IPS-NIHi7 (cell line): Measurements from ENCODE around the gene KIAA1586.
"Not testable (repeated sequence)": the region's sequence is repeated elsewhere in the genome, so short reads cannot be mapped to it uniquely, and the experiment has no call there.

Source experiments
- DNase-seq: peaks from one replicate; pipeline ENCODE4 v3.0.0; 2012; ENCODE audit warnings: mixed read lengths; ENCODE audit errors: extremely low spot score

KIAA1586 gene

GRCh38 chr6:57046332-57047256 is at the start of gene KIAA1586:
Gene KIAA1586, plus strand, starts transcription at chr6:57046693. Its CDS starts 63 bp downstream, at chr6:57046756.
- DNase-seq: peak; percentile 82

- DNase-seq: no peak
These were observed 47.4 kb upstream of the KIAA1586 start for GRCh38 chr6:56999049-56999448.

GRCh38 chr6:56999748-57000147 is 46.7 kb upstream of the KIAA1586 start:
- DNase-seq: not testable (repeated sequence)

GRCh38 chr6:57002197-57002596 is 44.3 kb upstream of the KIAA1586 start:
- no peak for DNase-seq

- DNase-seq: no peak
These were observed 42.2 kb upstream of the KIAA1586 start for GRCh38 chr6:57004292-57004691.

GRCh38 chr6:57006101-57006500 is 40.4 kb upstream of the KIAA1586 start:
- no peak for DNase-seq

GRCh38 chr6:57008069-57008468 is 38.4 kb upstream of the KIAA1586 start:
- not testable (repeated sequence) for DNase-seq

GRCh38 chr6:57013521-57013926 is 33.0 kb upstream of the KIAA1586 start:
- DNase-seq: no peak

GRCh38 chr6:57017069-57017468 is 29.4 kb upstream of the KIAA1586 start:
- DNase-seq: no peak

GRCh38 chr6:57017841-57018240 is 28.7 kb upstream of the KIAA1586 start:
- DNase-seq: no peak

- no peak for DNase-seq
These were observed 27.1 kb upstream of the KIAA1586 start for GRCh38 chr6:57019434-57019833.

- peak; percentile 63 for DNase-seq
These were observed 25.3 kb upstream of the KIAA1586 start for GRCh38 chr6:57021086-57021720.

- DNase-seq: no peak
These were observed 22.2 kb upstream of the KIAA1586 start for GRCh38 chr6:57024321-57024720.

- DNase-seq: no peak
These were observed 21.7 kb upstream of the KIAA1586 start for GRCh38 chr6:57024775-57025174.

GRCh38 chr6:57026001-57026400 is 20.5 kb upstream of the KIAA1586 start:
- DNase-seq: no peak

GRCh38 chr6:57027301-57027700 is 19.2 kb upstream of the KIAA1586 start:
- no peak for DNase-seq

GRCh38 chr6:57029213-57029612 is 17.3 kb upstream of the KIAA1586 start:
- no peak for DNase-seq

GRCh38 chr6:57033228-57033627 is 13.3 kb upstream of the KIAA1586 start:
- DNase-seq: no peak

GRCh38 chr6:57035549-57035948 is 10.9 kb upstream of the KIAA1586 start:
- no peak for DNase-seq

GRCh38 chr6:57038906-57039305 is 7.6 kb upstream of the KIAA1586 start:
- no peak for DNase-seq

GRCh38 chr6:57040011-57040410 is 6.5 kb upstream of the KIAA1586 start:
- DNase-seq: peak; percentile 27

- not testable (repeated sequence) for DNase-seq
These were observed 2.4 kb upstream of the KIAA1586 start for GRCh38 chr6:57044061-57044460.

GRCh38 chr6:57044568-57044967 is 1.9 kb upstream of the KIAA1586 start:
- no peak for DNase-seq
